ENCODE data around the gene ZNF562.
"Not testable (repeated sequence)": the region's sequence is repeated elsewhere in the genome, so short reads cannot be mapped to it uniquely, and the experiment has no call there.

The ZNF562 gene

GRCh38 chr19:9674663-9675357 is at the start of gene ZNF562:
Gene ZNF562 (minus strand): TSS chr19:9675100. CDS start chr19:9660744, 14,356 bp downstream.
- FAIRE-seq (peak; percentile 80), DNase-seq (ENCODE audit: extremely low spot score, insufficient read length, low read depth) (peak; percentile 69)

- DNase-seq (ENCODE audit: extremely low spot score, insufficient read length, low read depth) (no peak), FAIRE-seq (no peak)
Measured at GRCh38 chr19:9724157-9724556, 49.3 kb upstream of the ZNF562 start.

GRCh38 chr19:9721861-9722260 is 47.0 kb upstream of the ZNF562 start:
- no peak for DNase-seq (ENCODE audit: extremely low spot score, insufficient read length, low read depth)
- no peak for FAIRE-seq

DNA sequence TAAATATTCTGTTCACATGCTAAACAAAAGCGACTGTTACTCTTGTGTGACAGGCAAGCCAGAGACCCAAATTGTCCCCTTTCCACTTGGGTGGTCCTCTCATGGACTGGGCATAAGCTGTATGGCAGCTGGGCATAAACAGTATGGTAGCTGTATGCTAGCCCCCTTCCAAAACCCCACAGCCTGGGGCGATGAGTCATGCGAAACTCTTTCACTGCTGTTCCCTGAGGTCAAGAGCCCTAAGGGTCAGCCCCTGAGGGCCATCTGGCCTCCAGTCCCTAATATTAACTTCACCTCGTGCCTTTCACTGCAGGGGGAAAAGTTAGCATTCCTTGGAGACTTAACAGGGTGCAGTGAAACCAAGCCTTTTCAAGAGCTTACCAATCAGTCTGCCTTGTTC is 45.6 kb upstream of the ZNF562 start:
- FAIRE-seq = no peak

DNA sequence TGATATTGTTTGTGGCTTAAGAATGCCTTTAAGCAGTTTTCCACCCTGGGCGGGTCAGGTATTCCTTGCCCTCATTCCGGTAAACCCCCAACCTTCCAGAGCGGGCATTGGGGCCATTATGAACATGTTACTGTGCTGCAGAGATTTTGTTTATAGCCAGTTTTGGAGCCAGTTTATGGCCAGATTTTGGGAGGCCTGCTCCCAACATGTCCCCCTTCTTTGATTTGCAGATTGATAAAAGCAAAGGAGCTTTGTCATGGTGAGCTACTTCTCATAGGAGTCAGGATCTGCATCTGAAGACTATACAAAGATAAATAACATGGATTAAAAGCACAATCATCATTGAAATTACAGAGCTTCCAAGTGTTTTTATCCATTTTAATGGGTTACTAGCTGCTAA is 36.9 kb upstream of the ZNF562 start:
- FAIRE-seq (no peak), DNase-seq (ENCODE audit: extremely low spot score, insufficient read length, low read depth) (no peak)

More for the DNA sequence above, 45.6 kb upstream of the ZNF562 start:
- no peak for DNase-seq (ENCODE audit: extremely low spot score, insufficient read length, low read depth)

DNA sequence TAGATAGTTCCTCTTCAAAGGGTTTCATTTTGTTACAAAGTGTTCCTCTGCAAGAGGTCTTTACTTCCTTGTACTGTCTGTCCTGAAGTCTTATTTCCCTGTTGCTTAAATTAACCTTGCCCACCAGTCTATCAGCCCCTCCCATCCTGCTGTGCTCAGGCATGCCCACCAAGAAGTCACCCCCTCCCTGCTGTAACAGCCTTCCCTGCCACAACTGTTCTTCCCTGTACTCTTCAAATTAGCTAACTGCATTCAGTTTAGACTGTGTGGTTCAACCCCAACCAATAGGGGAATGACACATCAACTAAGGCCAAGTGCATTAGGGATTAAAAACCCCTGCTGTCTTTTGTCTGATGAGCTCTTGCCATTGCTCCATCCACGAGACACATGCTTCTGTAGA is 34.4 kb upstream of the ZNF562 start:
- no peak for DNase-seq (ENCODE audit: extremely low spot score, insufficient read length, low read depth)
- no peak for FAIRE-seq

DNA sequence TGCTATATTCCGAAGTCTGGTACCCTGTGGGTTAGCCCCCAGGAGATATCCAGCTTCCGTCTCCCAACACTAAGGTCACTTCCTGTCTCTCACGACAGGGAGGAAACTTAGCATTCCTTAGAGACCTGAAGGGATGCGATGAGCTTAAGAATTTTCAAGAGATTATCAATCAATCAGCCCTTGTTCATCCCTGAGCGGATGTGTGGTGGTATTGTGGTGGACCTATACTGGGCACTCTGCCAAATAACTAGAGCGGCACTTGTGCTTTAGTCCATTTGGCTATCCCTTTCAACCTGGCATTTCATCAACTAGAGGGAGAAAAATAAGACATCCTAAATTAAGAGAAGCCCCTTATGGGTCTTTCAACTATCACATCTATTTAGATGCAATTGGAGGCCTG is 30.9 kb upstream of the ZNF562 start:
- DNase-seq (ENCODE audit: extremely low spot score, insufficient read length, low read depth) = no peak
- no peak for FAIRE-seq

GRCh38 chr19:9702186-9702585 is 27.3 kb upstream of the ZNF562 start:
- FAIRE-seq (no peak), DNase-seq (ENCODE audit: extremely low spot score, insufficient read length, low read depth) (no peak)

GRCh38 chr19:9700229-9700981 is 25.5 kb upstream of the ZNF562 start:
- FAIRE-seq (no peak), DNase-seq (ENCODE audit: extremely low spot score, insufficient read length, low read depth) (no peak)

- not testable (repeated sequence) for DNase-seq (ENCODE audit: extremely low spot score, insufficient read length, low read depth); FAIRE-seq
Measured at GRCh38 chr19:9690301-9690700, 15.4 kb upstream of the ZNF562 start.

DNA sequence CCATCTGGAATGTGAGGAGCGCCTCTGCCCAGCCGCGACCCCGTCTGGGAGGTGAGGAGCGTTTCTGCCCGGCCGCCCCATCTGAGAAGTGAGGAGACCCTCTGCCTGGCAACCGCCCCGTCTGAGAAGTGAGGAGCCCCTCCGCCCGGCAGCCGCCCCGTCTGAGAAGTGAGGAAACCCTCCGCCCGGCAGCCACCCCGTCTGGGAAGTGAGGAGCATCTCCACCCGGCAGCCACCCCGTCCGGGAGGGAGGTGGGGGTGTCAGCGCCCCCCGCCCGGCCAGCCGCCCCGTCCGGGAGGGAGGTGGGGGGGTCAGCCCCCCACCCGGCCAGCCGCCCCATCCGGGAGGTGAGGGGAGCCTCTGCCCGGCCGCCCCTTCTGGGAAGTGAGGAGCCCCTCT is 5.1 kb upstream of the ZNF562 start:
- DNase-seq (ENCODE audit: extremely low spot score, insufficient read length, low read depth); FAIRE-seq: not testable (repeated sequence)

GRCh38 chr19:9675358-9675901 is 530 bp upstream of the ZNF562 start:
- not testable (repeated sequence) for FAIRE-seq; DNase-seq (ENCODE audit: extremely low spot score, insufficient read length, low read depth)

GRCh38 chr19:9673912-9674662 is 813 bp downstream of the ZNF562 start:
- FAIRE-seq (no peak), DNase-seq (ENCODE audit: extremely low spot score, insufficient read length, low read depth) (no peak)

GRCh38 chr19:9672893-9673292 is 2.0 kb downstream of the ZNF562 start:
- DNase-seq (ENCODE audit: extremely low spot score, insufficient read length, low read depth) (no peak), FAIRE-seq (no peak)

DNA sequence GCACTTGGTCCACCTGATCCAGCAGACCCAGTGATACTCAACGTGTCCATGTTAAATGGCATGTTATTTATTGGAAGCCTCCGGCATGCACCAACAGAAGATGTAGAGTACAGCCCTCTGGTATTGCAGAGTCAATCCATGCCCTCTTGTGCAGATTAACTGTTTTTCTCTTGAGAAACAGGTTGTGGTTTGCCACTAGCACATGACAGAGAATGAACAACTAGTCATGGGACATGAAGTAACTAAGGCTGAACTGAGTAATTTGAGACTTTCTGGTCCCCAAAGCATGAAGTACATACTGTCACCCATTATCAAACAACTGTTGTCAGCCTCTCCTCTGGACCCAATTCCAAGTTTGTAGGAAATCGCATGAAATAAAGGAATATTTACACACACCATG is 3.2 kb downstream of the ZNF562 start:
- DNase-seq (ENCODE audit: extremely low spot score, insufficient read length, low read depth) (no peak), FAIRE-seq (no peak)

GRCh38 chr19:9668544-9668943 is 6.4 kb downstream of the ZNF562 start:
- FAIRE-seq (no peak), DNase-seq (ENCODE audit: extremely low spot score, insufficient read length, low read depth) (no peak)

- FAIRE-seq (no peak), DNase-seq (ENCODE audit: extremely low spot score, insufficient read length, low read depth) (no peak)
Measured at GRCh38 chr19:9667898-9668297, 7.0 kb downstream of the ZNF562 start.

DNA sequence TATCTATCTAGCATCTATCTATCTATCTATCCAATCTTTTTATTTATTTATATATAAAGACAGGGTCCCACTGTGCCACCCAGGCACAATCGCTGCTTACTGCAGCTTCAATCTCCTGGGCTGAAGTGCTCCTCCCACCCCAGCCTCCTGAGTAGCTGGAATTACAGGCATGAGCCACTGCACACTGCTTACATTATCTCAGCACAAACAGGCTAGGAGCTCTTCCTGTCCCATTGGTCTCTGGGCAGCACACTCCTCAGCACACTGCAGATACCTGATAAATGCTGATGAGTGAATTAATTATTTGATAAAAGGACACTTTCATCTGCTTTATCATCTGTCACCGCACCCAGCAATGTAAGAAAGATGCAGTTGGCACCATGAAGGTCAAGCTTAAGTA is 16.1 kb downstream of the ZNF562 start:
- FAIRE-seq (no peak), DNase-seq (ENCODE audit: extremely low spot score, insufficient read length, low read depth) (no peak)

- not testable (repeated sequence) for FAIRE-seq; DNase-seq (ENCODE audit: extremely low spot score, insufficient read length, low read depth)
Measured at GRCh38 chr19:9653066-9653555, 21.8 kb downstream of the ZNF562 start.

- DNase-seq (ENCODE audit: extremely low spot score, insufficient read length, low read depth); FAIRE-seq: not testable (repeated sequence)
Measured at GRCh38 chr19:9651464-9651863, 23.4 kb downstream of the ZNF562 start.

All from GM18507 (cell line).